GM12878 (cell line): ENCODE data around the gene KRT80. TPM values are rescaled to one million over a fixed set of nuclear protein-coding genes. Genes with fewer than 3 reads are reported as not detected.

ENCODE experiments used
- ATAC-seq: fragments of 200-7000 bp; cut with Tn5 transposase; 3 replicates; pipeline ENCODE4 v1.9.1; 2020; ENCODE audit warnings: mild to moderate bottlenecking, moderate library complexity
- BruUV-seq: library from RNA; stranded (reverse); fragments of 400-500 nt; replicated peaks from 2 replicates; lab custom pipeline; 2021; lab: Mats Ljungman, UMichigan
- CTCF ChIA-PET: fragments of 300-600 bp; sonication (Branson Sonifier 250); formaldehyde crosslinking; extraction: SDS; loops from one replicate; lab custom pipeline; 2021; ENCODE audit warnings: inconsistent platforms; lab: Yijun Ruan, JAX
- POLR2A ChIA-PET: fragments of 350-600 bp; formaldehyde crosslinking; extraction: SDS; loops from one replicate; lab custom pipeline; 2021; ENCODE audit warnings: inconsistent platforms; lab: Charles Lee
- RAD21 ChIA-PET: fragments of 300-600 bp; sonication (Branson Sonifier 250); formaldehyde crosslinking; loops from one replicate; lab custom pipeline; 2023; ENCODE audit warnings: antibody characterized with exemption; ENCODE audit not compliant: unreplicated experiment; lab: Charles Lee
- SMC1A ChIA-PET: fragments of 300-600 bp; sonication (Branson Sonifier 250); formaldehyde crosslinking; loops from one replicate; lab custom pipeline; 2023; ENCODE audit not compliant: unreplicated experiment, uncharacterized antibody; lab: Charles Lee
- DNase-seq: peaks from one replicate; pipeline ENCODE4 v3.0.0-alpha.2; 2011; ENCODE audit warnings: low read depth, low spot score
- FAIRE-seq: peaks from 3 replicates; lab custom pipeline; 2011; peaks lifted over from hg19 to GRCh38; lab: Jason Lieb, UNC
- H2AFZ ChIP-seq: 2 replicates; pipeline ENCODE4 v1.6.0; 2011; ENCODE audit warnings: low read depth, low read length, control low read depth; ENCODE audit not compliant: control insufficient read depth
- H3K27ac ChIP-seq: 2 replicates; pipeline ENCODE4 v1.5.1; 2011; ENCODE audit warnings: control low read depth; ENCODE audit not compliant: control insufficient read depth, insufficient read depth
- H3K27me3 ChIP-seq, 2 experiments: replicated peaks in 1 of 2; 2 replicates each; pipeline versions ENCODE4 v1.6.0 to v1.6.1; 2011; ENCODE audit warnings: low read length in 1 of 2; ENCODE audit not compliant: control insufficient read depth in 2 of 2, insufficient read depth in 2 of 2
- H3K36me3 ChIP-seq, 2 experiments: 2 replicates each; pipeline ENCODE4 v1.5.1; 2011; ENCODE audit warnings: low read length in 1 of 2; ENCODE audit not compliant: control insufficient read depth in 2 of 2, insufficient read depth in 2 of 2
- H3K4me1 ChIP-seq: 2 replicates; pipeline ENCODE4 v1.6.1; 2011; ENCODE audit warnings: mild to moderate bottlenecking, low read length, moderate library complexity, mixed read lengths; ENCODE audit not compliant: control insufficient read depth, insufficient read depth
- H3K4me2 ChIP-seq: 2 replicates; pipeline ENCODE4 v1.6.0; 2011; ENCODE audit warnings: control low read depth; ENCODE audit not compliant: control insufficient read depth, insufficient read depth
- H3K4me3 ChIP-seq: fragments of 200-600 bp; sonication (generic); 2 replicates; pipeline ENCODE4 v1.5.1; 2016
- H3K79me2 ChIP-seq: 2 replicates; pipeline ENCODE4 v1.6.0; 2011; ENCODE audit warnings: low read length; ENCODE audit not compliant: control insufficient read depth, insufficient read depth
- H3K9ac ChIP-seq: 2 replicates; pipeline ENCODE4 v1.8.0; 2011; ENCODE audit warnings: low read length, control low read depth, mixed read lengths; ENCODE audit not compliant: control insufficient read depth, insufficient read depth
- H3K9me3 ChIP-seq: replicated peaks from 3 replicates; pipeline ENCODE4 v1.5.1; 2011; ENCODE audit warnings: mild to moderate bottlenecking, low read length; ENCODE audit not compliant: control insufficient read depth, insufficient read depth
- H4K20me1 ChIP-seq: 2 replicates; pipeline ENCODE4 v1.6.0; 2011; ENCODE audit not compliant: control insufficient read depth, insufficient read depth
- E2F8 ChIP-seq: fragments of 450-650 bp; IDR thresholded peaks from 2 replicates; pipeline ENCODE4 v1.6.1; 2018; ENCODE audit warnings: mild to moderate bottlenecking, low read depth, moderate library complexity; ENCODE audit not compliant: partially characterized antibody
- SMAD1 ChIP-seq: fragments of 450-650 bp; IDR thresholded peaks from 2 replicates; pipeline ENCODE4 v1.6.1; 2018; ENCODE audit warnings: mild to moderate bottlenecking, low read depth; ENCODE audit not compliant: partially characterized antibody
- ZBED1 ChIP-seq: IDR thresholded peaks from 2 replicates; pipeline ENCODE4 v1.6.1; 2016; ENCODE audit warnings: borderline replicate concordance
- WGBS: methylation state at CpG from one replicate; pipeline ENCODE4 v1.1.6; 2016; ENCODE audit warnings: low lambda C conversion rate; ENCODE audit not compliant: insufficient replicate concordance, insufficient coverage; ENCODE audit errors: missing lambda C conversion rate; 5-methylcytosine and 5-hydroxymethylcytosine counted together
- in situ Hi-C: fragments of 300-500 bp; cut with MboI; formaldehyde crosslinking; loops from 9 replicates; pipeline ENCODE4 v1.14.3; 2018; ENCODE audit warnings: mixed read lengths
- intact Hi-C: fragments of 100-400 bp; cut with micrococcal nuclease; formaldehyde crosslinking; loops from one replicate; pipeline ENCODE4 v1.14.2; 2022; ENCODE audit not compliant: unreplicated experiment
- polyA plus RNA-seq, 11 experiments: library from polyadenylated mRNA; depleted of rRNA in 4 of 11; unstranded in 6 of 11; stranded (reverse) in 5 of 11; fragments of >200 nt; fragmentation: Nextera tagmentation in 4 of 11; fragmentation: Illumina TruSeq in 1 of 11; extraction: Ambion mirVana in 4 of 11; extraction: Trizol in 1 of 11; gene quantifications; 1 replicate in 1 of 11; 2 replicates in 10 of 11; pipeline versions ENCODE4 v1.2.1 to v1.2.3, GENCODE V29; 2011 to 2016; ENCODE audit warnings: inconsistent platforms in 2 of 11, missing spikeins in 2 of 11, low read depth in 1 of 11
- total RNA-seq, 4 experiments: library from RNA; depleted of rRNA in 3 of 4; stranded (reverse); fragments of >200 nt in 3 of 4; fragmentation: Illumina TruSeq in 1 of 4; extraction: Trizol in 1 of 4; gene quantifications; 2 replicates each; pipeline versions ENCODE4 v1.2.1 to v1.2.3, GENCODE V29; 2013 to 2021
- TF ChIP-seq, protein P1 (sequence below): fragments of 450-650 bp; IDR thresholded peaks from 2 replicates; pipeline ENCODE4 v1.6.1; 2017; ENCODE audit warnings: mild to moderate bottlenecking

KRT80 gene
- total and polyA plus RNA-seq, 10 of the 15 experiments (the other 5 are each of a cell fraction or from before 2014, with no cell fraction given), result 0.01 TPM; not detected in 9

DNA sequence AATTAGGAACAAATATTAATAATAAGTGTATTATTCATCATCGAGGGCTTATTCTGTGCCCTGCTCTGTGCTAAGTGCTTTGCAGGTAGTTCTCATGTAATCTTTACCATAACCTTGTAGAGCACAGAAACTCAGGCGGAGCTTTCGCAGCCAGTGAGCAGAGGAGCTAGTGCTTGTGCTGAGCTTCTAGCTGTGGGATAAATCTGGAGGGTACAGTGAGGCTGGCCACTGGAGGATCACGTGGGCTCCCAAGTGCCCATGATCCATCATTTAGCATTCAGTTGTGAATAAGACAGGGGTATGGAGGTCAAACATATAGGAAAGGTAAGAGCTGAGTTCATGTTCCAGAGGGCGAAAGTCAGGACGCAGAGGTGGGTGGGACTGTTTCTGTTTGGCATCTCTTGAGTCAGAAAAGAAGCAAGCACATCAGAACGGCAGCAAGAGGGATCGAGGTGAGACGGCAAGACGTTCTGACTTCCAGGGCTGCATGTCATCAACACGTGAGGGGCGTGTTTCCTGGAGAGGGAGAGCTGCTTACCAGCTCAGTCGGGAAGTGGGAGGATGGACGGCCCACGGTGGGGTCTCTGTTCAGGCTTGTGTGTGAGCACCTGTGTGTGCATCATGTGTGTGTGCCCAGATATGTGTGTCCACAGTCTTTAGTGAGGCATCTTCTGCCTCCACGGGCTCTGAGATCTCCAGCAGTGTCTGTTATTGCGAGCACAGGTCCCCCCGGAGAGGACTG lies 16.8 kb upstream of the KRT80 start:
- ChIA-PET CTCF (interaction anchor here (1.0 to 1.7 kb wide), 2 partner anchors 13 to 15 kb away, joined by 4 to 6 read pairs; no protein-coding TSS in a partner anchor), SMC1A (interaction anchor here (1.0 kb wide), 1 partner anchor 70 kb away, joined by 4 read pairs; no protein-coding TSS in a partner anchor), RAD21 (no interaction called here), POLR2A (no interaction called here)
- no peak overlapping the region for H2AFZ ChIP-seq
- no TSS peak for BruUV-seq
- TF ChIP-seq E2F8 (no peak), SMAD1 (no peak), ZBED1 (no peak)
- TF ChIP-seq, protein P1, sequence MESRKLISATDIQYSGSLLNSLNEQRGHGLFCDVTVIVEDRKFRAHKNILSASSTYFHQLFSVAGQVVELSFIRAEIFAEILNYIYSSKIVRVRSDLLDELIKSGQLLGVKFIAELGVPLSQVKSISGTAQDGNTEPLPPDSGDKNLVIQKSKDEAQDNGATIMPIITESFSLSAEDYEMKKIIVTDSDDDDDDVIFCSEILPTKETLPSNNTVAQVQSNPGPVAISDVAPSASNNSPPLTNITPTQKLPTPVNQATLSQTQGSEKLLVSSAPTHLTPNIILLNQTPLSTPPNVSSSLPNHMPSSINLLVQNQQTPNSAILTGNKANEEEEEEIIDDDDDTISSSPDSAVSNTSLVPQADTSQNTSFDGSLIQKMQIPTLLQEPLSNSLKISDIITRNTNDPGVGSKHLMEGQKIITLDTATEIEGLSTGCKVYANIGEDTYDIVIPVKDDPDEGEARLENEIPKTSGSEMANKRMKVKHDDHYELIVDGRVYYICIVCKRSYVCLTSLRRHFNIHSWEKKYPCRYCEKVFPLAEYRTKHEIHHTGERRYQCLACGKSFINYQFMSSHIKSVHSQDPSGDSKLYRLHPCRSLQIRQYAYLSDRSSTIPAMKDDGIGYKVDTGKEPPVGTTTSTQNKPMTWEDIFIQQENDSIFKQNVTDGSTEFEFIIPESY, result no peak
- no peak overlapping the region for H3K4me2 ChIP-seq
- 19% methylated on average over 17 of the region's 18 CpGs for WGBS
- ATAC-seq (no peak), FAIRE-seq (no peak), DNase-seq (no peak)
- H3K4me1 ChIP-seq, result no peaks in the 10 kb centered on the region
- H3K79me2 ChIP-seq, result no peaks in the 10 kb centered on the region
- no peaks in the 10 kb centered on the region for H3K36me3 ChIP-seq
- in situ Hi-C loops, result no loop called here
- intact Hi-C loops, result no loop called here
- H3K9ac ChIP-seq, result no peak overlapping the region
- no peaks in the 10 kb centered on the region for H3K9me3 ChIP-seq
- H4K20me1 ChIP-seq, result no peaks in the 10 kb centered on the region
- H3K27me3 ChIP-seq, result peaks cover 0 to 4% of the 10 kb centered on the region in 2 experiments; a peak in 2 of 4 replicates
- H3K4me3 ChIP-seq, result no peak overlapping the region
- no peak overlapping the region for H3K27ac ChIP-seq
